Kidney glomerular epithelial cell (primary cell): ENCODE data around the gene MBD5.
A peak's percentile ranks its signal among the peaks of the same experiment; 100 is the strongest.

Source experiments
- DNase-seq: peaks from one replicate; lab custom pipeline; 2025; lab: John Stamatoyannopoulos, UW

Gene MBD5

DNA sequence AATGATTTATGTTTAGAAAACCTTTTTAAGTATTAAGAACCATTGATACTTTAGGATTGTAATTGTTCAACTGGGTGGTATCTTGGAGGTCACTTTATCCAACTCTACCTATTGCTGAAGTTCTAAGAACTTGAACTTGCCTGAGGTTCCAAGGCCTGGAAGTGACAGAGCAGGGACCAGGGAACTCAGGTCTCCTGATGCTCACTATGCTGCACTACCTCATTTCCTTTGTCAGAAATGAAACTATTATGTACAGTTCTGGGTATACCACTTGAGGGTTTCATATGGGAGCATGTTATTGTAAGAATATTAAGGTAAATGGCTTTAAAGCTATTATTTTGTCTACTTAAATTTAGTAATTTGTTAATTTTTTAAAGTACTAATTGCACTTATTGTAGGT, 3.0 kb downstream of the MBD5 start:
- no peak for DNase-seq

DNA sequence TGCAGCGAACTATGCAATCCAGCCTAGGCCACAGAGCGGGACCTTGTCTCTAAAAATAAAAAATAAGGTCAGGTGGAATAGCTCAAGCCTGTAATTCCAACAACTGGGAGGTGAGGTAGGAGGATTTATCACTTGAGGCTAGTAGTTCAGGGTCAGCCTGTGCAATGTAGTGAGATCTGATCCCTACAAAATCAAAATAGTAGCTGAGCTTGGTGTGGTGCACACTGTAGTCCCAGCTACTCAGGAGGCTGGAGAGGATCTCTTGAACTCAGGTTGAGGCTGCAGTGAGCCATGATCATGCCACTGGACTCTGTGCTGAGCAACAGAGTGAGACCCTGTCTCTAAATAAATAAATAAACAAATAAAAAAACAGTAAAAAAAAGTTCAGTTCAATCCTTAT, 5.7 kb downstream of the MBD5 start:
- DNase-seq, result no peak

DNA sequence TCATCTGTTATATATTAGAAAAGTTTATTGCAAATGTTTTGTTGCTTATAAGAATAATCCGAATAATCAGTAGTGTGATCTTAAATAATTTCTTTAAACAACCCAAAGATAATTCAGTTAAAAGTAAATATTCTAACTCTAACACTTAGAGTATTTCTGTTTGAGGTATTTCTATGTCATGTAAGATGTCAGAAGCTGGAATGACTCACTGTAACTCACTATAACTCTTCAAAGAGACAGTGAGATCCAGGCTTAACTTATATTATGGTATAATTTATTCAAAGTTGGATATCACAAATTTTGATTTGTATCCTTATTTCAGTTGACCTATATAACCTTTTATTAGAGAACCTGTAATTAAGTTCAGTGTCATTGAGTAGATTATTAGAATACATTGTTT, 6.9 kb downstream of the MBD5 start:
- DNase-seq, result no peak

DNA sequence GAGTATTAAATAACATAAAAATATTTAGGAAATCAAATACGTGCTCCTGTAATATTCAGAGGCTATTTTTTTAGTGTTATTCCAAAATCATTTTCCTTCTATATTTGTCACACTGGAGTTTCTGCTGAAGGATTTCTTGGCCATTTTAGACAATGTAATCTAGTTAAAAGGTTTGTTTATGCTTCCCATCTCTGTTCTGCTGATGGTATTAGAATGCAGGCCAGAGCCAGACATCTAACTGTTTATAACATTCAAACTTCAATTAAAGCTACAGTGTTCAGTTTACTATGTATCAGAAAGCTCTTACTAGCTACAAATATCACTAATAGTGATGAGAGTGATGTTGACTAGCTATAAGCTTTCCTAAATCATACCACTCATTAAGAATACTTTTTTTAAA, 7.9 kb downstream of the MBD5 start:
- no peak for DNase-seq

DNA sequence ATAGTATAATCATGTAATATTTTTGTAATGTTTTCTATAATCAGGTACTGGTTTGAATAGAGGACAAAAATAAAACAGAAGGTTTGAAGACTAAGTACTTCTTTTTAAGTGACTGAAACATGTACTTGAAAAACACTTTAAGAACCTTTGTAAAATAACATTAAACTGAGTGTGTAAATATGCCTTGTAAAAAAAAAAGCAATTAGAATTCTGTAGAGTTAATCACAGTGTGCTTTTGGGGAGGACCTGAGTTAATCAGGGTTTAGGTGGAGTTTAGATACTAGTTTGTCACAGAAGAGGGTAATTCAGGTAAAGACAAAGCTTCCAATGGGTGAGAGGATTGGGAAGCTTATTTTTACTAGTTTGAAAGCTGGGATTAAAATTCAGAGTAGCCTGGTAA, 10.3 kb downstream of the MBD5 start:
- DNase-seq, result no peak

DNA sequence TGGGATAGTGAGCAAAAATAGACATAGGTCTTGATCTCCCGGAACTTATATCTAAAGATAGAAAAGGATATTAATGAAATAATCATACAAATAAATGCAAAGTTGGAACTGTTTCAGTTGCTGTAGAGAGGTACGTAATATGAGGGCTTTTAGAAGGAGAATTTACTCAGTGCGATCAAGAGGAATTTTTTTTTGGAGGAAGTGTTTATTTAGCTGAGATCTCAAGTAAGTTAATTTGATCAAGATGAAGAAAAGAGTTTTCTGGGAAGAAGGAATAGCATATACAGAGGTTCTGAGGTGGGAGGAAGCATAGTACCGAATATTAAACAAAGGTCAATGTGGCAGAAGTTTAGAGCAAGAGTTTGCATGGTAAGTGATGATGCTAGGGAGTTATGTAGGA, 11.3 kb downstream of the MBD5 start:
- DNase-seq, result no peak

DNA sequence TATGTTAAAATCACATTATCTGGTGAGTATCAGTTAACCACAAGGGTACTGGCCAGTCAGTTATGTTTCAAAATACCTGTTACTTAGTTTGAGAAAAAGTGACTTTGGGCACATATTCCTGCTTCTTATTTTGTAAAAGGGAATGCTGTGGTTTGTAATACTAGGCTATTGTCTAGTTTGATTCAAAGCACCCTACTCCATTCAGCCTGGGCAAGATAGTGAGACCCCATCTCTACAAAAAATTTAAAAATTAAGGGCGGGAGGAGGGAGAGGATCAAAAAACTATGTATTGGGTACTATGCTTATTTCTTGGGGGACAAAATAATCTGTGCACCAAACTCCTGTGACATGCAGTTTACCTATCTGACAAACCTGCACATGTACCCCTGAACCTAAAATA, 18.9 kb downstream of the MBD5 start:
- no peak for DNase-seq

DNA sequence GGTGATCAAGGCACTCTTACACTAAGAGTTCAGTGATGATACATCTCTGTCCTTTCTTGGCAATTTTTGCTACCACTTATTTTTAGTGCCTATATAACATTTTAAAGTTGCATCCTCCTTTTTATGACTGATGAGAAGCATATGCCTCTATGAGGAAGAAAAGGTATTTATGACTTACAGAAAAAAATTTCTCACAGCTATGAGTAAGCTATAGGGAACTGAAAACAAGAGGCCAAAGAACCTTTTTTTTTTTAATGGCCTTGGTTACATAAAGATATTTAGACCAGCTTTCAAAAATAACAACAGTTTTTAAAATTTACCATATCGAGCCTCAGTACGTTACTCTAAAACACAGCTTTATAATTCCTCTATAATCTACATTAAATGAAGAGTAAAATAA, 21.3 kb downstream of the MBD5 start:
- DNase-seq, result no peak

DNA sequence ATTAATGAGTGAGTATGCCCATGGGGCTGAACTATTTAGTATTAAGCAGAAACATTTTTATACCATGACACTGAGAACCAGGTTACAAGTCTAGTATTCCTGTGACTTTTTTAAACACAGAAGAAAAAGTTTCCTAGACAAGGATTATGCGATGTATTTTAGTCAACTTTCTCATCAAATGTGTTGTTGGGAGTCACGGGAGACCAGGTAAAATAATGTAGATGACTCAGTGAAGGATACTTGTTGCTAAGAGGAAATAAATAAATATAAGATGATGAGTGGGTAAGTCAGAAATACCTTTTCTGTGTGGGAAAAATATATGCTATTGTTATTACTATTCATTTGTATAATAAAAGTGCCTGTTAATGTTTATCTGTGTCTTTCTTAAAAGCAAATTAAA, 23.4 kb downstream of the MBD5 start:
- peak; percentile 31 for DNase-seq

DNA sequence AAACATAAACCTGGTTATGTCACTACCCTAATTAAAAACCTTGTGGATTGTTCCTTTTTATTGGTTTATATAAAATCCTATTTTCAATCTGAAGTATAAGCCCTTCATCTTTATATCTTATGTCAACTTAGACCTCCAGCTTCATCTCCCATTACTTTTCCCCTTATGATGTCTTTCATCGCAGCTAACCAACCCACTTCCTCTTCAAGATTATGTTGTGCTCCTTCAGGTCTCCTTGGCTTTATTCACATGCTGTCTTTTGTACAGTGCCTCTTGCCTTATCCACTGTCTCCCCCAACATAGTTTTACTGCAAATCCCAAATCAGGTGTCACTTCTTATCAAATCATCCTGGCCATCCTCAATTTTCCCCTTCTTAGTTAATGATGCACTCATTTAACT, 25.9 kb downstream of the MBD5 start:
- no peak for DNase-seq

DNA sequence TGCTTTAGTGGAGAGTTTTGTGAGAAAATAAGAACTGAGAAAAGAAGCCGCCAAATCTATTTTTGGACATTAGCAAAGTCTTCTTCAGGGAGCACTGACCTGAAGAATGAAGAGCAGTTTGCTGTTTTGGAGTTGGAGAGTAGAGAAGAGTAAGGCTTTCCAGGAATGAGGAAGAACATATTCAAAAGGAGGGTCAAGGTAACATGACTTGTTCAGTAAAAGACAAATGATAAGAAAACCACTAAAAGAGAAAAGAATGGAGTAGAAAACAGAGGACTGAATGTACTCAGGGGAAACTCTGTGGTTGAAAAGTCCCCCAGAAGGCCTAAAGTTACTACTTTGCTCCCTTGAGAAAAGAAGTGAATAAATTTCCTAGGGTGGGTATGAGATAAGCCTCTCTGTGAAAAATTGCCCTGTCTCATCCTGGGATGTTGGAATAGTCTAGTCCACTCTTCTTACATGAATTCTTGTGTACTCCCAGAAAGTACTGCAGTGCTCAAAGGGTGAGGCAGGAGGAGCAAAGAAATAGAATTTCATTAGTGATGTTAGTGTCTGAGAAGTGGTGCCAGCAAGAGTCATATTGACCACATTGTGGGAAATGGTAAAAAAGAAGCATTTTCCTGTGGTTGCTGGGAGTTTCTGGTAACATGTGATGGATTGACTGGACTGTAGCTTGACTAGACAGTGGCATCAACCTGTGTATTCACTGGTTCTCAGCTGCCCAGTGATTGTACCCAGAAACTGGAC, 27.8 kb downstream of the MBD5 start:
- DNase-seq, result no peak

DNA sequence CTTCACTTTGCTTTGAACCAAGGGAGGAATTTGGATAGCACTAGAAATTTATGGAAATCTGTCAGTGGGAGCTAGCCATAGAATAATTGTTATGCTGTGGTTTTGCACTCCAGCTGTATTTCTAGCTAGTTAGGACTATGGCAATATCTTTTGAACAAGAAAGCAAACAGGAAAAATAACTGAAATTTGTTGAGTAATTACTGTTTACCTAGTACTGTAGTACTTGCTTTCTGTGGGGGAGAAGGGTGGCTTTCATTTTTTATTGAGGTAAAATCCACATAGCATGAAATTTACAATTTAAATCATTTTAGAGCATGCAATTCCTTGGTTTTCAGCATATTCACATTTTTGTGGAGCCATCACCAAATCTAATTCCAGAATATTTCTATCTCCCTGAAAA, 28.4 kb downstream of the MBD5 start:
- no peak for DNase-seq

DNA sequence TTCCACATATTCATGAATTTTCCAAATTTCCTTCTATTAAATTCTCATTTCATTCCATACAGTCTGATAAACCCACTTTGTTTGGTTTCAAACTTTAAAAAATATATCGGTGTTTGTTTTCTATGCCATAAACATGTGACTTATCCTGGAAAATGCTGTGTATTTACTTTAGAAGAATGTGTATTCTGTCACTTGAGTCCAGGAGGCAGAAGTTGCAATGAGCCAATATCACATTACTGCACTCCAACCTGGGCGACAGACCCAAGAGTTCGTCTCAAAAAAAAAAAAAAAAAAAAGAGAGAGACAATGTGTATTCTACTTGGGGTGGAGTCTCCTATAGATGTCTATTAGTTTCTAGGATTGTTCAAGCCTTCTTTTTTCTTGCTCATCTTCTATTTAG, 31.8 kb downstream of the MBD5 start:
- DNase-seq, result no peak

DNA sequence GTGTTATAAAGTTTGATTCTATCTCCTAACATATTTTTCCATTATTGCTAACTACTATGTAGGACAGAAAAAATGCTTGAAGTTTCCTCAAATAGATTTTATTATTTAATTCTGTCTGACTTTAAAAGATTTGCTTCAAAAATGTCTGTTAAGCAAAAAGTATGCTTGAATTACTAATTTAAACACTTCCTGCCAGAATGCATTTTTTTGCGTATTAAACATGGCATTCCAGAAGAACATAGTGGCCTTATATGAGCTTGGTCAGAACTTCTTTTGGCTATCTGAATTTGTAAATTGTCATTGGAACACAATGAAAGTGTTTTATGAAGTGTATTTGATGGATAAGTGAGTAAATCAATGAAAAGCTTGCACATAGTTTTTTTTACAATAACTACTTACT, 37.8 kb downstream of the MBD5 start:
- DNase-seq, result no peak

DNA sequence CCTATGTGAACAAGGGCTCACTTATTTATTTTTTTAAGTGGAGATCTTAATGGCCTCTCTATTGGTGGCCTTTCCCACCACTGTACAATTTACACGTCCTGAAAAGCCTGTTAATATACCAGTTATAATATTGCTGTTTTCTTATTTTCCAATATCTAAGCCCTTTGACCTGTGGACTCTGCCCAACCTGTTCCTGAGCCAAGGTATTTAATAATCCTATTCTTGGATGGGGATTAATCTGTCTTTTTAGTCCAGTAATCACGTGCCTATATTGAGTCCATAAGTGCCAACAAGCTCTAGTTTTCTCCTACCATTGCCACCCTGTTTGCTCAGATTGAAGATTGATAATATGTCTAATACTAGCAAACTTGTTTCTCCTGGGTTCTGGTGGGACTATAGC, 42.7 kb downstream of the MBD5 start:
- DNase-seq, result no peak

DNA sequence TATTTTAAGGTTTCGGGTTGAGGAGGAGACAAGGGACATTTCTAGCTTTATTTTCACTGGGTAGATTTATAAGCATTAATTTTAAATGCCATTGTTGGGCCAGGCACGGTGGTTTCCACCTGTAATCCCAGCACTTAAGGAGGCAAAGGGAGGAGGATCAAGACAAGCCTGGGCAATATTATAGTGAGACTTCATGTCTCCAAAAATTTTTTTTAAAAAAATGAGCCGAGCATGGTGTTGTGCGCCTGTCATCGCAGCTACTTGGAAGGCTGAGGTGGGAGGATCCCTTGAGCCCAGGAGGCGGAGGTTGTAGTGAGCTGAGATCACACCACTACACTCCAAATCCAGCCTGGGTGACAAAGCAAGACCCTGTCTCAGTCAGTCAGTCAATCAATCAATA, 45.0 kb downstream of the MBD5 start:
- DNase-seq, result no peak

DNA sequence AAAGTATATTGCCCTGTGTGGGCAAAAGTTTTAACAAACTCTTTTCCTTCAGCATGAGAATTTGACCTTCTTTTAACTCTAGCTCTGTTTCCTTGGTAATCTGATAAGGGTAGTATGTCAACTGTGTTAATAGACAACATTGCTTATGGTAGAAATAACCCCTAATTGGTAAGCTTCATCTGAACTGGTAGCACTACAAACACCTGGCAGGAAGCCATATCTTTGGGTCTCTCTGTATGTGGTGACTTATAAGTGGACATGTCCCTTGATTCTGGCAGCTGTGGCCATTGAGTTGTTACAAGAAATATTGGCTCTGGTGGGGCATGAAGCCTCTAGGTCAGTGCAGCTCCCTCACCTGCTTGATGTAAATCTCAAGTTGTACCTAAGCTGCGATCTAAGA, 46.9 kb downstream of the MBD5 start:
- no peak for DNase-seq

DNA sequence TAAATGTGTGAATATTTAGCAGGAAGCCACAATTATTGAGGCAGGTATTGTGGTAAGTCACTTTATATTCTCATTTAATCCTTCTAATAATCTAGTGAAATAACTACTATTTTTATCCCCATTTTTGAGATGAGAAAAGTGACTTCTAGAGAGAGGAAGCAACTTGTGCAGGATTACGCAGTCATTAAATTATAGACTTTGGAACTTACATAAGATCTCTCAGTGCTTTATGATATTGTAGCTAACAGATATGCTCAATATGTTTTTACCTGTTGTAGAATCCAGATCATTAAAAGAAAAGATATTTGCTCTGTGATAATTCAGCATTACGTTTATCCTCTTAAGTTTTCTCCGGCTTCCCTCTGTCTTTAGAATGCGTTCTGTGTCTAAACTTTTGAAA, 50.5 kb downstream of the MBD5 start:
- no peak for DNase-seq

DNA sequence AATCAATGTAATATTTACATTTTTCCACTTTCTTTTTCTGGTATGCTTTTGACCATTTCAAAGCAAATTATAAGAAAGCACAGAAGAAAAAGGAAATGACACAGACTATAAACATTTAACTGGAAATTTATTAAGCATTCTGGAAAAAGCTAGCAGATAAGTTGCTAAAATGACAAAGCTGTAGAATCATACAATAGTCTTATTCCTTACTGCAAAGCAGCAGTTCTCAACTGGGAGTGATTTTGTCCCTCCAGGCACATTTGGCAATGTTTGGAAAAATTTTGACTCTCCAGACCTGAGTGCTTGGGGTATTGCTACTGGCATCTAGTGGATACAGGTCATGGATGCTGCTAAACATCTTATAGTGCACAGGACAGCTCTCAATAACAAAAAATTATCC, 75.1 kb downstream of the MBD5 start:
- no peak for DNase-seq

DNA sequence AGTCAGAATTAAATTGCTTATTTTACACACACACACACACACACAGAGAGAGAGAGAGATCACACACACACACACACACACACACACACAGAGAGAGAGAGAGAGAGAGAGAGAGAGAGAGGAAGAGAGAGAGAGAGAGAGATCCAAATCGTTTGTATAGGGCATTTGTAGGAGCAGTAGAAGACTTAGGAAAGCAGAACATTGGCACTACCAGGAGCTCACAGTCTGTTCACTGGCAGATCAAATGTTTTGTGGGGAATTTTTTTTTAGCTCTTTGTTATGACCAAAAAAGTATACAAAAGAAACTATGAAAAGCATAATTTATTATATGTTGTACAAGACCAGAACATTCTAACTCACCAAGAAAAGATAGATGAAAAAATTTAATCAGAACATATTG, 81.8 kb downstream of the MBD5 start:
- DNase-seq, result no peak

DNA sequence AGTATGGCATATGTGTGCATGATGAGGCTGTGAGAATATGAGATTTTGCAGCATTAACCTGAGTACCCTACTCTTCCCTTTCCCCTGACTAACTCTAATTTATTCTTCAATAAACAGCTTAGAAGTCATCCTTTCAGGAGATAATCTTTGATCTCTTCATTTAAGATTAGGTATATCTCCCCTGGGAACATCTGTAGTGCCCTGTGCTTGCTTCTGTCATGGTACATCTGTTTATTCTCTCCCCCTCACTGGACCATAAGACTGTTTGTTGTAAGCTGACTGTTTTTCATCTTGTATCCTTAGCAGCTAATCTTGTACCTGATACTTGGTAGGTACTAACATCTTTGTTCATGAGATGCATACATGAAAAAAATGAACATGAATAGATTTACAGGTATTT, 83.1 kb downstream of the MBD5 start:
- no peak for DNase-seq

DNA sequence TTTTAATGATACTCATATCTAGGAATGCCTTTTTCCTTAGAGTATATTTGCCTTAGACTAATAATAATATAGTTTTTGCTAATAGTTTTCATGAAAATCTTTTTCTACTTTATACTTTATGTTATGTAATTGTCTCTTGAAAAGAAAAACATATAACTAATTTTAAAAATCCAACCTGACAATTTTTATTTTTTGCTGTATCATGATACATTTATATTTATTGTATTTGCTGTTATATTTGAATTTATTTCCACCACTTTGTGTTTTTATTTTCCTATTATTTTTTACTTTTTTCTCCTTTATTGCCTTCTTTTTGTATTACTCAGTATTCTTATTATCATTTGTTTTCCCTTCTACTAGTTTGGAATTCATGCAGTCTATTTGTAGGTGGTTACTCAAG, 85.4 kb downstream of the MBD5 start:
- no peak for DNase-seq

DNA sequence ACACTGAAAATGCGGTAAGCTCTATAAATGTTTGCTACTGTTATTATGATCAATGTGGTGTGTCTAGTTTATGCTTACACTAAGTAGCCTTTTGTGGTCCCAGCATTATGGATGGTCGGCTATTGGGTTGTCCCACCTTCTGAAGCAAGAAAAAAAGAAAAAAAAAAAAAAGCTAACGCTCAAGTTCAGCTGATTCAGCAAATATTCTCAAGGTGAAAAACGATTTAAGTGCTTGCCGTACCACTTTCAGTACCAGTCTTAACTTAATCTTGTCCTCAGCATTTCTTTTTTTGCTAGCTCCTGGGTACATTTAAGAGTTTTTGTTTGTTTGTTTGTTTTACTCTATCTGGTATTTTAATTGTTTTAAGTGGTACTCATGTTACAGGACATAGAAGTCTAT, 87.5 kb downstream of the MBD5 start:
- no peak for DNase-seq

DNA sequence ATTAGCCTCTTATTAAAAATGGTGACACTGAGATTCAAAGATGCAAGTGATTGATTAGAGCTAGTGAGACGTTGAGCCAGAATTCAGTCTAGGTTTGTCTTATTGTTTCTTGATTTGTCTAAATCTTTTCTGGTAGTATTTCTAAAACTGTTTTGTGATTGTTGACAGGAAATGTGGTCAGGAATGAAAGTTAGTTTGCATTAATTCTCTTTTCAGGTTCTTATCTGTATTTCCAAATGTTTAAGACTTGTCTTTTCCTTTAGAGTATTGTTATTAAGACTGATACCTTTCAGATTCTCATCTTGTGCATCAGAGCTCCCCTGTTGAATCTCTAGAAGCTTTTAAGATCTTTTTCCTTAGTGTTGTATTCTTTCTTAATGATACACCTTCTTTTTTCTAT, 89.3 kb downstream of the MBD5 start:
- no peak for DNase-seq

DNA sequence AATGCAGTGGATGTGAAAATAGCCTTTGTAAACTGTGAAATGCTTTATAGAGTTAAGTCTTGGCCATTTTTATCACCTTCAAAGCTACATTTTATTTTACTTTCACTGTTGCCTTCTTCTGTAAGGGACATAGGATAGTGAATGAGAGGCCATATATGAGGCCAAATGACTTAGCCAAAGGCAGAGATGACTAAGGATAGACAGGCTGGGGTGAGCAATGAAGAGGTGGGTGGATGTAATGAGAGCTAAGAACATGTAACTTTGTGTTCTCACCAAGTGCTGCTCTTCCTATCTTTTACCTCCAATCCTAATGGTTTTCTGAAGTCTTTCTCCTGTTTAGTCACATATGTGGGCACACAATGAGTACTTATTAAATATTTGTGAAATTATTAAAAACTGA, 101.9 kb downstream of the MBD5 start:
- DNase-seq, result peak; percentile 10
